Left hindlimb (tissue), 1 donor: Measurements from ENCODE around the gene ATP11C.
"Not testable (repeated sequence)": the region's sequence is repeated elsewhere in the genome, so short reads cannot be mapped to it uniquely, and the experiment has no call there.

Source experiments
- DNase-seq: peaks from one replicate; pipeline ENCODE4 v3.0.0-alpha.2; 2018

ATP11C gene

GRCh38 chrX:139924069-139924695 lies 8.7 kb downstream of the ATP11C start:
- no peak for DNase-seq

GRCh38 chrX:139921142-139921541 lies 11.7 kb downstream of the ATP11C start:
- not testable (repeated sequence) for DNase-seq

DNA sequence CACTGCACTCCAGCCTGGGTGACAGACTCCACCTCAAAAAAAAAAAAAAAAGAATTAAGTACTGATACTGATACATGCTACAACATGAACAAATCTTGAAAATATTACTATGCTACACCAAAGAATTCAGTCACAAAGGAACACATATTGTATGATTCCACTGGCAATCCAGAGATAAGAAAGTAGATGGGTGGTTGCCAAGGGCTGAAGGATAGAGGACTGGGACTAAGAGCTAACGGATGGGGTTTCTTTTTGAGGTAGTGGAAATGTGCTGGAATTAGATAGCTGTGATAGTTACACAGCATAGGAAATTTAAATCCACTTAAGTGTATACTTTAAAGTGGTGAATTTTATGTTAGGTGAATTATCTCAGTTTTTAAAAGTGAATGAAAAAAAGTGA lies 12.5 kb downstream of the ATP11C start:
- DNase-seq = no peak

DNA sequence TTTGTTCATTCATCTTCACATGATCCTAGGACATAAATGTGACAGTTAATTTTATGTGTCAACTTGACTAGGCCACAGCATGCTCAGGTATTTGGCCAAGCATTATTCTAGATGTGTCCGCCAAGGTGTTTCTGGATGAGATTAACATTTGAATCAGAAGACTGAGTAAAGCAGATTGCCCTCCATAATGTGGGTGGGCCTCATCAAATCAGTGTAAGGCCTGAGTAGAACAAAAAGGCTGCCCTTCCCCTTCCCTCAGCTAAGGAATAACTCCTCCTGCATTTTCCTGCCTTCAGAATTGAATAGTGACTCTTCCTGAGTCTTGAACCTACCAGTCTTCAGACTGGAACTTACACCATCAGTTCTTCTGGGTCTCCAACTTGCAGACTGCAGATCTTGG lies 18.4 kb downstream of the ATP11C start:
- no peak for DNase-seq

DNA sequence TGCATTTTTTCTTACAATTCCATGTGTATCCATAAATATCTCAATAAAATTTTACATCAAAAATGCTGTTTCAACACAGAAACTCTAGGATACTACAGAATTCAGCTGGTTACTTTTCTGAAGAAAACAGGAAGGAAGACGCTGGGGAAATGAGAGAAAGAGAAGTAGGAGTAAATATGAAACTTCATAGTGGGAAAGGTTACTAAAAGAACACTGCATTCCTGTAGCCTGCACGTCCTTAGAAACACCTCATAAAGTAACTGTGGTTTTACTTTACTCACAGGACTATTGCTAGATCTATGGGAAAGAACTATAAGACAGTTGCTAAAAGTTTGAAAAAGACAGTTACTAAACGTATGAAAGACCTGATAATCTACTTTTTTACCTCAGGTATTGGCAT lies 23.1 kb downstream of the ATP11C start:
- DNase-seq = no peak

DNA sequence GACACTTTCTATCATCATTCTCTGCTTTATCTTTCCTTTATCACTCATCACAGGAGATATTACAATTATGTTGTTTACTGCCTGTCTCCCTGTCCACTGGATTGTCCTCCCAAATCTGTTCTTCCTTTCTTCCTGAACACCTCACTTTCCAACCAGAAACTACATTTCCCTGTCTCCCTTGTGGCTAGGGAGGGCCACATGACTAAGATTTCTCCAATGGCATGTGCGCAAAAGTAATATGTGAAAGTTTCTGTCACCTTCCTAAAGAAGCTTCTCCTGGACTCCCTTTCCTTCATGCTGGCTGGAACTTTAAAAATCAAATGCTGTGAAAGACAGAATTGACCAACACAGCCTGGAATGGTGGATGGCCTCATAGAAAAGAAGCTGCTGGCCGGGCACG lies 25.8 kb downstream of the ATP11C start:
- DNase-seq = no peak

DNA sequence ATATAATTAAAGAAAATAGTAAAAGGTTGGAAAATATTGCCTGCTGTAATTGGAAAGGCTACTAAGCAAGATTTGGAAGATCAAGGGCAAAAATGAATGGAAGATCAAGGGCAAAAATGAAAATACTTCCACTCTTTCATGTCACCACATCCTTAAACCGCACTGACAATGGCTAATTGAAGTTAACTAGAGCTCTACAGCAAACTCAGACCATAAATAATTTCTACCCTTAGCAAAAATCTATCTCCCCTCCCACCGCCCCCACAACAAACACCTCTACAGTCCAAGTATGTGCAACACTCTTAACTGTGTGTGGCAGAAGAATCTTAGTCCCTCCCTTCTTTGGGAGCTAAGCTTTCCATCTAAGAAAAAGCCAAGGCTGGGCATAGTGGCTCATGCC lies 27.1 kb downstream of the ATP11C start:
- no peak for DNase-seq

- no peak for DNase-seq
Observed at GRCh38 chrX:139905051-139905450, 27.8 kb downstream of the ATP11C start.

- DNase-seq = no peak
Observed at GRCh38 chrX:139903210-139903609, 29.6 kb downstream of the ATP11C start.

DNA sequence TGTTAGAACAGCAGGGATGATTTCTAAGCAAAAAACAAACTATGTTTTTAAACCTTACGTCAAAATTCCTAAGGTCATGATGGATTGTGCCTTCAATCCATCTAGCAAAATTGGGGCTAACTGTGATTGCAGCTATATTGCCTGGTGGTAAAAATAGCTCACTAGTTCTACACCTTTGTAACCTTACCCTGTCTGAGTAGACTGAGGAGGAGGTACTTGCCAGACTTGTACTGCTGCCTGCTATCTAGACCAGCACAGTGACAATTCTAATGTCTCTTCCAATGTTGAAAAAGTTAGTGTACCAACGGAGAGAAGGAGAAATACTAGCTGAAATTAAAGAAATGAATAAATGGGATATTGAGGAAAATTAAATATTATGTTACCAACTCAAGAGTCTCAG lies 30.3 kb downstream of the ATP11C start:
- DNase-seq = no peak

DNA sequence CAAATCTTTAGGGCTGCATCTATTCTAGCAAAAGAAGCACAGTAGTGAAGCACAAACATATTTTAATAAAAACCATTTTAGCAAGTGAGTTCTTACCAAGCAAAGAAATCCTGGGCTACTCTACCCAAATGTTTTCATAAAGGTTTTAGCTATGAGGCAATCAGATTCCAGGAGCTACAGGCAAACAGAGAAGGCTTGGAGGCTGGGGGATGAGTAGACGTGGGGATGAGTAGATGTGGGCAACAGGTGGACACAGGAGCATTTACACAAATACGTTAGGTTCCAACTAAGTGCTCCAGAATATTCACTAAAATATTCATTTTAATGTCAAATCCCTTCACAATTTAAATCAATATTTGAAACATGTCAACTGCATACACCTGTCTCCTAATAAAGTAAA lies 34.5 kb downstream of the ATP11C start:
- no peak for DNase-seq

GRCh38 chrX:139892512-139892911 lies 40.3 kb downstream of the ATP11C start:
- no peak for DNase-seq

DNA sequence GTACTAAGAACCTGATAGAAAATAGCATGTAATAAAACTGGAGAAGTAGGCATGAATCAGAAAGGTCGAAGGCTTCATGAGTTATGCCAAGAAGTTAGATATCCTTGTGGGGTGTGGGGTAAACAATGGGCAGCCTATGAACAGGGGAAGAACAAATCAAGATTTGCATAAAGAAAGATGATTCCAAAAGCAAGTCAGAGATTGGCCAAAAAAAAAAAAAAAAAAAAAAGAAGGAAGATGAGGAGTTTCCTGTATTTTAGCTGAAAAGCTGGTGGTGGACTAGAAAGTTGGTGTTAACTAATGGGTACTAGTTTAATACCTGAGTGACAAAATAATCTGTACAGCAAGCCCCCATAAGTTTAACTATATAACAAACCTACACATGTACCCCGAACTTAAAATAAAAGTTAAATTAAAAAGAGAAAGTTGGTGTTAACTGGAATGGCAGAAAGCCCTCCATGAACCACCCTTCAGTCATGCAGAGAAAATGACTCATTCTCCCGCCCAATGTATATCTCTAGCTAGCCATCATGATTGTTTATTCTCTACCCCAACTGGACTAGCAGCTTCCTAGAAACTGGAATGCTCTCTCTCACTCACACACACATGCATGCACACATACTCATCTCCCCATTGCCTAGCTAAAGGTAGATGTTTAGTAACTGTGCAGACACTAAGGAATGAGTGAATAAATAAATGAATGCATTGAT lies 41.7 kb downstream of the ATP11C start:
- DNase-seq = no peak

DNA sequence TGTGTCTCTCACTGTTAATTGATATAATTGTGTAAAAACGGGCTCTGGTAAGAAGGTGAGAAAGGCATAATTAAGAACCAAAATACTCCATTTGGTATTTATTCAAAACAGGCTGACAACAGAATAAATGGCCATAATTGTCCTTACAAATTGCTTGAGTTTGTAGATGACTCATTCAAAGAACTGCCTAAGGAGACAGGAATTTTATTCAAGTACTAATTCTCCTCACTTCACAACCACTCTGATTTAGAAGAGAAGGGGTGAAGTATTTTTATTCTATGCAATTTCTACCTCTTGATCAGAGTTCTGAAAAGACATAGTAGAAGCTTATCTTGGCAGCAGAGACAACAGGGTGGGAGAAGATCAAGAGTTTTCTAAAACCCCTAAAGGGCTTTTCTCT lies 43.1 kb downstream of the ATP11C start:
- DNase-seq = no peak

GRCh38 chrX:139883984-139884383 lies 48.9 kb downstream of the ATP11C start:
- DNase-seq = no peak

GRCh38 chrX:139882299-139882698 lies 50.6 kb downstream of the ATP11C start:
- DNase-seq = no peak

GRCh38 chrX:139881572-139881971 lies 51.3 kb downstream of the ATP11C start:
- no peak for DNase-seq

DNA sequence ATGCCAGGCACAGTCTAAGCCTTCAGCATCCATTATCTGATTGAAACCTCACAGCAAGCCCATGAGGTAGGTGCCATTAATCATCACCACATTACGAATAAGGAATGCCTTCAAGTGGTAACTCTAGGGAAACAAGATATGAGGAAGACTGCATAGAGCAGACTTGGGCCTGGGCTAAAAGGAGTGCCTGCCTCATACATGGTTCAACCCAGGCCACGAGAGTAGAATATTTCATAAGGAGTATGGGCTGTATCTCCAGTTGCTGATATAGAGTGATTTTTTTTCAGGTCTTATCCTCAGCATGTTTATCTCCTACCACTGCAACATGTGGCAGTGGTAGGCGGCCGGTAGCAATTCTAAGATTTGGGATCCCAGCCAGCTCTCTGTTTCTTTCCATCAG lies 51.7 kb downstream of the ATP11C start:
- no peak for DNase-seq

GRCh38 chrX:139877710-139878414 lies 55.0 kb downstream of the ATP11C start:
- DNase-seq = no peak

GRCh38 chrX:139875841-139876240 lies 57.0 kb downstream of the ATP11C start:
- DNase-seq = no peak

- no peak for DNase-seq
Observed at GRCh38 chrX:139869796-139870195, 63.1 kb downstream of the ATP11C start.

GRCh38 chrX:139864640-139865039 lies 68.2 kb downstream of the ATP11C start:
- DNase-seq = no peak

DNA sequence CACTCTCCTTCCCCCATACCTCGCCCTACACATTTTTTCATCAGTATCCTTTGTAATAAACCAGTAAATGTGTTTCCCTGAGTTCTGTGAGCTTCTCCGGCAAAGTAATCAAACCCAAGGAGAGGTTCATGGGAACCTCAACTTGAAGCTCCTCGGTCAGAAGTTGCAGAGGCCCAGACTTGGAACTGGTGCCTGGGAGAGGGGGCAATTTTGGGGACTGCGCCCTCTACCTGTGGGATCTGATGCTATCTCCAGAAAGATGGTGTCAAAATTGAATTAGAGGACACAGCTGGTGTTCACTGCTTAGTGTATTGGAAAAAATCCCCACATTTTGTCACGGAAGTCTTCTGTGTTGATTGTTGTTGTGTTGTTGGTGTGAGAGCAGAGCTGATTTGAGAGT lies 70.6 kb downstream of the ATP11C start:
- DNase-seq = no peak

- not testable (repeated sequence) for DNase-seq
Observed at GRCh38 chrX:139856826-139857225, 76.0 kb downstream of the ATP11C start.
